ENCODE data around the gene SEL1L2.
"Not testable (repeated sequence)": the region's sequence is repeated elsewhere in the genome, so short reads cannot be mapped to it uniquely, and the experiment has no call there.

Gene SEL1L2

GRCh38 chr20:13990465-13990864 lies at the start of gene SEL1L2:
SEL1L2 (minus strand) TSS chr20:13990614; CDS start chr20:13990534, 80 bp downstream.
- DNase-seq (ENCODE audit: low read depth) = no peak

- DNase-seq (ENCODE audit: low read depth) = no peak
Measured at GRCh38 chr20:14036567-14036966, 46.2 kb upstream of the SEL1L2 start.

GRCh38 chr20:14033310-14033709 lies 42.9 kb upstream of the SEL1L2 start:
- DNase-seq (ENCODE audit: low read depth) = no peak

GRCh38 chr20:14030991-14031390 lies 40.6 kb upstream of the SEL1L2 start:
- DNase-seq (ENCODE audit: low read depth) = no peak

- no peak for DNase-seq (ENCODE audit: low read depth)
Measured at GRCh38 chr20:14012671-14013070, 22.3 kb upstream of the SEL1L2 start.

GRCh38 chr20:14009208-14009607 lies 18.8 kb upstream of the SEL1L2 start:
- no peak for DNase-seq (ENCODE audit: low read depth)

- no peak for DNase-seq (ENCODE audit: low read depth)
Measured at GRCh38 chr20:14005996-14006395, 15.6 kb upstream of the SEL1L2 start.

- DNase-seq (ENCODE audit: low read depth) = no peak
Measured at GRCh38 chr20:14000917-14001316, 10.5 kb upstream of the SEL1L2 start.

GRCh38 chr20:13996265-13996664 lies 5.9 kb upstream of the SEL1L2 start:
- no peak for DNase-seq (ENCODE audit: low read depth)

GRCh38 chr20:13995841-13996240 lies 5.4 kb upstream of the SEL1L2 start:
- DNase-seq (ENCODE audit: low read depth) = no peak

GRCh38 chr20:13995086-13995665 lies 4.8 kb upstream of the SEL1L2 start, which contains the start of gene MACROD2:
MACROD2 (plus strand) TSS chr20:13995516.
- DNase-seq (ENCODE audit: low read depth) = no peak

GRCh38 chr20:13991955-13992354 lies 1.5 kb upstream of the SEL1L2 start:
- not testable (repeated sequence) for DNase-seq (ENCODE audit: low read depth)

- DNase-seq (ENCODE audit: low read depth) = no peak
Measured at GRCh38 chr20:13991311-13991710, 897 bp upstream of the SEL1L2 start.

GRCh38 chr20:13984211-13984610 lies 6.2 kb downstream of the SEL1L2 start:
- no peak for DNase-seq (ENCODE audit: low read depth)

- no peak for DNase-seq (ENCODE audit: low read depth)
Measured at GRCh38 chr20:13960525-13960924, 29.9 kb downstream of the SEL1L2 start.

GRCh38 chr20:13960119-13960518 lies 30.3 kb downstream of the SEL1L2 start:
- DNase-seq (ENCODE audit: low read depth) = no peak

GRCh38 chr20:13953227-13953626 lies 37.2 kb downstream of the SEL1L2 start:
- no peak for DNase-seq (ENCODE audit: low read depth)

- DNase-seq (ENCODE audit: low read depth) = no peak
Measured at GRCh38 chr20:13947719-13948118, 42.7 kb downstream of the SEL1L2 start.

- no peak for DNase-seq (ENCODE audit: low read depth)
Measured at GRCh38 chr20:13941031-13941430, 49.4 kb downstream of the SEL1L2 start.

GRCh38 chr20:13936781-13937576 lies 53.4 kb downstream of the SEL1L2 start:
- DNase-seq (ENCODE audit: low read depth) = no peak

GRCh38 chr20:13934992-13935894 lies 55.2 kb downstream of the SEL1L2 start:
- no peak for DNase-seq (ENCODE audit: low read depth)

- no peak for DNase-seq (ENCODE audit: low read depth)
Measured at GRCh38 chr20:13930281-13930680, 60.1 kb downstream of the SEL1L2 start.

GRCh38 chr20:13929836-13930235 lies 60.6 kb downstream of the SEL1L2 start:
- no peak for DNase-seq (ENCODE audit: low read depth)

Measured in T-helper 22 cell (primary cell).